ENCODE measurements around the gene HAGHL.
"Not testable (repeated sequence)": the region's sequence is repeated elsewhere in the genome, so short reads cannot be mapped to it uniquely, and the experiment has no call there.

The HAGHL gene

GRCh38 chr16:751152-752006 lies 24.5 kb downstream of the HAGHL start:
- in situ Hi-C loops (cut with HindIII; ENCODE audit: low sequenced_read_pairs), result no loop called here

DNA sequence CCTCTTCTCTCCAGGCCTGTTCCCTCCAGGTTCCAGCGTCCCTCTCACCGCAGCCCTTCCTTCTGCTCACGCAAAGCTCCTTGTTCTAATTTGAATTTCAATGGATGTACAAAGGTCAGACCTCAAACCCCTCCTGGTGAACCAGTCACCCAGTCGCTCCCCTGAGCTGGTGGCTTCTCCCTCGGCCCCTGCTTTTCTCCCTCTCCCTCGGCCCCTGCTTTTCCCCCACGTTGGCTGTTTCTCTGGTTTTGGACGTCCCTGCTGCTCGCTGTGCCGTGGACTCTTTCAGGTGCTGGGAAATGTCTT lies 25.1 kb downstream of the HAGHL start:
- in situ Hi-C loops (cut with HindIII; ENCODE audit: low sequenced_read_pairs), result no loop called here

DNA sequence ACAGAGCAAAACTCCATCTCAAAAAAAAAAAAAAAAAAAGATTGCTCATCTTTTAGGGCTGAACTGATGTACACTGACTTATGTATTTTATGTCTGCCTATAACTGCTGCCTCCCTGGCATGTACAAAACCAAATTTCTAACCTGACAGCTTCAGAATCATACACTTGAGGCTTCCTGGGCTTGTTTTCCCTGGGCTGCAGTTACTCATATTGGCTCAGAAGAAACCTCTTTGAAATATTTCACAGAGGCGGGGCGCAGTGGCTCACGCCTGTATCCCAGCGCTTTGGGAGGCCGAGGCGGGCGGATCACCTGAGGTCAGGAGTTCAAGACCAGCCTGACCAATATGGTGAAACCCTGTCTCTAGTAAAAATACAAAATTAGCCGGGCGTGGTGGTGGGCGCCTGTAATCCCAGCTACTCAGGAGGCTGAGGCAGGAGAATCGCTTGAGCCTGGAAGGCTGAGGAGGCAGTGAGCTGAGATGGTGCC lies 27.3 kb downstream of the HAGHL start:
- in situ Hi-C loops (cut with HindIII; ENCODE audit: low sequenced_read_pairs), result not testable (repeated sequence)

GRCh38 chr16:754656-755055 lies 27.8 kb downstream of the HAGHL start:
- in situ Hi-C loops (cut with HindIII; ENCODE audit: low sequenced_read_pairs), result no loop called here

GRCh38 chr16:756428-756827 lies 29.5 kb downstream of the HAGHL start:
- in situ Hi-C loops (cut with HindIII; ENCODE audit: low sequenced_read_pairs), result no loop called here

- in situ Hi-C loops (cut with HindIII; ENCODE audit: low sequenced_read_pairs), result no loop called here
Observed at GRCh38 chr16:759110-759910, 32.4 kb downstream of the HAGHL start.

DNA sequence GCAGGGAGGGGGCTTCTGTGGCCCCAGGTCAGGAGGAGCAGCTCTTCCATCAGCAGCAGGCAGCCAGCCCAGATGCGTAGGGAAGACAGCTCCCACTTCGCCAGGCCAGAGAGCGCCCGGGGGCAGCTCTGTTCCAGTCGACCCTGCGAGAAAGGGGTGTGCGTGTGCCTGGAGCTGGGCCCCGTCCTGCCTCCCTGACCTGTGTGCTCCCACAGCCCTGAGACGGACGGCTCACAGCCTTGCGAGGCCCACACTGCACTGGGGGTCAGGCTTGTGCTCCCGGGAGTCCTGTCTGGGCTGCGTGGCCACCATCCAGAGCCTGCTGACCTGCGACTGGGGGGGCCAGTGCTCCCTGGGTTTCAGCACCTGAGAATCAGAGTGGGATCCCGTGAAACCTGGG lies 33.2 kb downstream of the HAGHL start:
- in situ Hi-C loops (cut with HindIII; ENCODE audit: low sequenced_read_pairs), result no loop called here

- in situ Hi-C loops (cut with HindIII; ENCODE audit: low sequenced_read_pairs), result no loop called here
Observed at GRCh38 chr16:760545-761343, 33.8 kb downstream of the HAGHL start, which contains the start of gene MSLN. MSLN (plus strand) TSS chr16:760734; CDS start chr16:762681, 1,947 bp downstream.

- in situ Hi-C loops (cut with HindIII; ENCODE audit: low sequenced_read_pairs), result no loop called here
Observed at GRCh38 chr16:761625-762513, 35.0 kb downstream of the HAGHL start.

GRCh38 chr16:762595-763268 lies 35.8 kb downstream of the HAGHL start:
- in situ Hi-C loops (cut with HindIII; ENCODE audit: low sequenced_read_pairs), result no loop called here

GRCh38 chr16:763369-764183 lies 36.7 kb downstream of the HAGHL start:
- in situ Hi-C loops (cut with HindIII; ENCODE audit: low sequenced_read_pairs), result no loop called here

- in situ Hi-C loops (cut with HindIII; ENCODE audit: low sequenced_read_pairs), result no loop called here
Observed at GRCh38 chr16:764184-764750, 37.4 kb downstream of the HAGHL start.

DNA sequence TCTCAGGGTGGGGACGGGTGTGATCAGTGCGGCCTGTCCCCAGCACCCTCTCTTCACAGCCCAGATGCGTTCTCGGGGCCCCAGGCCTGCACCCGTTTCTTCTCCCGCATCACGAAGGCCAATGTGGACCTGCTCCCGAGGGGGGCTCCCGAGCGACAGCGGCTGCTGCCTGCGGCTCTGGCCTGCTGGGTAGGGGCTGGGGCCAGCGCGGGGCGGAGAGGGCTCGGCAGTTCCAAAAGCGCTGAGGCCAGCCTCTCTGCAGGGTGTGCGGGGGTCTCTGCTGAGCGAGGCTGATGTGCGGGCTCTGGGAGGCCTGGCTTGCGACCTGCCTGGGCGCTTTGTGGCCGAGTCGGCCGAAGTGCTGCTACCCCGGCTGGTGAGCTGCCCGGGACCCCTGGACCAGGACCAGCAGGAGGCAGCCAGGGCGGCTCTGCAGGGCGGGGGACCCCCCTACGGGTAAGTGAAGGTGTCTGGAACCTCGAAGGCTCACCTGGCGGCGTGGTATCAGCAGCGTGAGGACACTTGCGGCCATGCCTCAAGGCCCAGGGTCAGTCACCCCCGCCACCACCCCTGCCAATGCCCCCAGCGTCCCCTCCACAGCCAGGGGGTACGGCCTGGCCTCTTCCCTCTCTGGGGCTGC lies 38.1 kb downstream of the HAGHL start:
- in situ Hi-C loops (cut with HindIII; ENCODE audit: low sequenced_read_pairs), result no loop called here

- in situ Hi-C loops (cut with HindIII; ENCODE audit: low sequenced_read_pairs), result no loop called here
Observed at GRCh38 chr16:765488-765865, 38.6 kb downstream of the HAGHL start.

GRCh38 chr16:766008-766819 lies 39.3 kb downstream of the HAGHL start:
- in situ Hi-C loops (cut with HindIII; ENCODE audit: low sequenced_read_pairs), result no loop called here

GRCh38 chr16:766820-767640 lies 40.1 kb downstream of the HAGHL start:
- in situ Hi-C loops (cut with HindIII; ENCODE audit: low sequenced_read_pairs), result no loop called here
